Ascending aorta (tissue), 2 donors: ENCODE data around the gene AKTIP. TPM values are rescaled to one million over a fixed set of nuclear protein-coding genes. Genes with fewer than 3 reads are reported as not detected.

Source experiments
- DNase-seq, 2 donors: peaks; one replicate each; pipeline ENCODE4 v3.0.0-alpha.2; 2019; ENCODE audit warnings: low spot score in 2 of 2
- H3K27ac ChIP-seq, 2 donors: fragments of 200-600 bp; sonication (generic); one replicate each; pipeline ENCODE4 v1.5.1; 2016 to 2017; ENCODE audit warnings: mild to moderate bottlenecking in 1 of 2
- H3K27me3 ChIP-seq: fragments of 200-600 bp; sonication (generic); one replicate; pipeline ENCODE4 v1.5.1; 2017
- H3K36me3 ChIP-seq, 2 donors: fragments of 200-600 bp; sonication (generic); one replicate each; pipeline ENCODE4 v1.5.1; 2016
- H3K4me1 ChIP-seq, 2 donors: fragments of 200-600 bp; sonication (generic); one replicate each; pipeline ENCODE4 v1.5.1; 2016 to 2017; ENCODE audit warnings: mild to moderate bottlenecking in 1 of 2
- H3K4me3 ChIP-seq, 2 donors: fragments of 200-600 bp; sonication (generic); one replicate each; pipeline ENCODE4 v1.5.1; 2016 to 2017; ENCODE audit warnings: mild to moderate bottlenecking in 1 of 2
- H3K9me3 ChIP-seq, 2 donors: fragments of 200-600 bp; sonication (generic); one replicate each; pipeline ENCODE4 v1.5.1; 2016
- CTCF ChIP-seq, 3 experiments: fragments of 200-600 bp in 2 of 3; fragments of 450-650 bp in 1 of 3; sonication (generic) in 2 of 3; IDR thresholded peaks; one replicate each; pipeline ENCODE4 v1.5.1; 2016 to 2019; ENCODE audit warnings: antibody characterized with exemption in 3 of 3, mild to moderate bottlenecking in 1 of 3, moderate library complexity in 1 of 3
- intact Hi-C: fragments of 100-400 bp; cut with DNase I; formaldehyde crosslinking; loops from one replicate; pipeline ENCODE4 v1.15.1; 2023
- total RNA-seq: library from RNA; depleted of rRNA; stranded (reverse); fragments of >200 nt; gene quantifications from one replicate; pipeline ENCODE4 v1.1.0, GENCODE V29; 2016

The AKTIP gene
- 58.0 TPM for total RNA-seq

GRCh38 chr16:53502331-53503269 is at the start of gene AKTIP:
Gene AKTIP, minus strand, starts transcription at chr16:53503209. Its CDS starts 2,950 bp downstream, at chr16:53500259.
- Histone ChIP-seq H3K9me3 (no peaks in the 10 kb centered on the region), H3K4me1 (peaks cover 10 to 27% of the 10 kb centered on the region in 2 donors), H3K27me3 (no peaks in the 10 kb centered on the region), H3K4me3 (peak within 1 kb of the TSS; percentile 83 to 93), H3K27ac (peak within 1 kb of the TSS; percentile 91 to 97), H3K36me3 (peaks cover 6 to 17% of the 10 kb centered on the region in 2 donors)
- intact Hi-C loops = loop anchor here (1.0 to 10.0 kb wide), 7 partner anchors 67 to 2002 kb away; partner anchors contain the start of genes CHD9, CHD9NB, FTO and IRX5
- no peak for TF ChIP-seq CTCF (IDR thresholded peaks at IDR 0.05)
- DNase-seq = peak in 1 of 2 donors; percentile 72

- TF ChIP-seq CTCF (IDR thresholded peaks at IDR 0.05) = peak; percentile 34 to 66 (median 42)
- DNase-seq = peak in 1 of 2 donors; percentile 66
- Histone ChIP-seq H3K4me1 (no peaks in the 10 kb centered on the region), H3K36me3 (no peaks in the 10 kb centered on the region), H3K9me3 (no peaks in the 10 kb centered on the region), H3K27me3 (no peaks in the 10 kb centered on the region), H3K4me3 (no peak overlapping the region), H3K27ac (no peak overlapping the region)
- intact Hi-C loops = no loop called here
Measured at GRCh38 chr16:53549970-53550690, 47.1 kb upstream of the AKTIP start.

- intact Hi-C loops = no loop called here
- no peak overlapping the region for H3K4me3 ChIP-seq
- H3K36me3 ChIP-seq = no peaks in the 10 kb centered on the region
- no peaks in the 10 kb centered on the region for H3K4me1 ChIP-seq
- H3K9me3 ChIP-seq = no peaks in the 10 kb centered on the region
- no peak overlapping the region for H3K27ac ChIP-seq
- TF ChIP-seq CTCF (IDR thresholded peaks at IDR 0.05) = no peak
- H3K27me3 ChIP-seq = no peaks in the 10 kb centered on the region
- no peak for DNase-seq
Measured at GRCh38 chr16:53546988-53547391, 44.0 kb upstream of the AKTIP start.

- no peak for TF ChIP-seq CTCF (IDR thresholded peaks at IDR 0.05)
- H3K9me3 ChIP-seq = no peaks in the 10 kb centered on the region
- no peaks in the 10 kb centered on the region for H3K36me3 ChIP-seq
- H3K4me3 ChIP-seq = no peak overlapping the region
- no peaks in the 10 kb centered on the region for H3K4me1 ChIP-seq
- no peak overlapping the region for H3K27ac ChIP-seq
- no peak for DNase-seq
- H3K27me3 ChIP-seq = no peaks in the 10 kb centered on the region
- intact Hi-C loops = no loop called here
Measured at GRCh38 chr16:53545433-53545832, 42.4 kb upstream of the AKTIP start.

GRCh38 chr16:53542283-53542682 is 39.3 kb upstream of the AKTIP start:
- Histone ChIP-seq H3K4me3 (no peak overlapping the region), H3K27me3 (no peaks in the 10 kb centered on the region), H3K27ac (no peak overlapping the region), H3K4me1 (no peaks in the 10 kb centered on the region), H3K36me3 (no peaks in the 10 kb centered on the region), H3K9me3 (no peaks in the 10 kb centered on the region)
- no peak for DNase-seq
- intact Hi-C loops = no loop called here
- no peak for TF ChIP-seq CTCF (IDR thresholded peaks at IDR 0.05)
